Smooth muscle cell (in vitro differentiated cells): Measurements from ENCODE around the gene ATP5F1D. TPM values are rescaled to one million over a fixed set of nuclear protein-coding genes. Genes with fewer than 3 reads are reported as not detected.

Experiments used
- DNase-seq: peaks from one replicate; lab custom pipeline; 2025; ENCODE audit not compliant: unreplicated experiment; lab: John Stamatoyannopoulos, UW
- H2AFZ ChIP-seq: fragments of 200-600 bp; sonication (generic); 2 replicates; pipeline ENCODE4 v1.6.0; 2016; ENCODE audit warnings: antibody characterized with exemption, low read depth, mild to moderate bottlenecking
- H3F3A ChIP-seq: fragments of 200-600 bp; sonication (generic); 2 replicates; pipeline ENCODE4 v1.6.0; 2017; ENCODE audit warnings: antibody characterized with exemption, low read depth
- H3K27ac ChIP-seq: fragments of 200-600 bp; sonication (generic); 2 replicates; pipeline ENCODE4 v1.5.1; 2016; ENCODE audit warnings: low read depth, mild to moderate bottlenecking
- H3K27me3 ChIP-seq: fragments of 200-600 bp; sonication (generic); 2 replicates; pipeline ENCODE4 v1.6.1; 2016; ENCODE audit warnings: low read depth, mild to moderate bottlenecking
- H3K36me3 ChIP-seq: fragments of 200-600 bp; sonication (generic); 2 replicates; pipeline ENCODE4 v1.5.1; 2016; ENCODE audit warnings: low read depth
- H3K4me1 ChIP-seq: fragments of 200-600 bp; sonication (generic); 2 replicates; pipeline ENCODE4 v1.5.1; 2016; ENCODE audit warnings: low read depth
- H3K4me2 ChIP-seq: fragments of 200-600 bp; sonication (generic); 2 replicates; pipeline ENCODE4 v1.6.0; 2016; ENCODE audit warnings: mild to moderate bottlenecking
- H3K4me3 ChIP-seq: fragments of 200-600 bp; sonication (generic); 2 replicates; pipeline ENCODE4 v1.5.1; 2016; ENCODE audit warnings: mild to moderate bottlenecking
- H3K79me2 ChIP-seq: fragments of 200-600 bp; sonication (generic); 2 replicates; pipeline ENCODE4 v1.6.0; 2016; ENCODE audit warnings: low read depth, mild to moderate bottlenecking
- H3K9ac ChIP-seq: fragments of 200-600 bp; sonication (generic); 2 replicates; pipeline ENCODE4 v1.6.0; 2016; ENCODE audit warnings: low read depth
- H3K9me3 ChIP-seq: fragments of 200-600 bp; sonication (generic); replicated peaks from 2 replicates; pipeline ENCODE4 v1.5.1; 2016; ENCODE audit warnings: low read depth
- H4K20me1 ChIP-seq: fragments of 200-600 bp; sonication (generic); 2 replicates; pipeline ENCODE4 v1.6.0; 2016; ENCODE audit warnings: low read depth
- CTCF ChIP-seq: fragments of 200-600 bp; sonication (generic); IDR thresholded peaks from 2 replicates; pipeline ENCODE4 v1.5.1; 2017; ENCODE audit warnings: borderline replicate concordance, mild to moderate bottlenecking, antibody characterized with exemption; ENCODE audit not compliant: insufficient read depth, poor library complexity, severe bottlenecking
- WGBS: methylation state at CpG from one replicate; pipeline ENCODE4 v1.1.7; 2016; ENCODE audit warnings: low lambda C conversion rate; 5-methylcytosine and 5-hydroxymethylcytosine counted together
- polyA plus RNA-seq: library from polyadenylated mRNA; unstranded; fragments of >200 nt; fragmentation: Nextera tagmentation; extraction: Ambion mirVana; gene quantifications from 2 replicates; pipeline ENCODE4 v1.2.1, GENCODE V29; 2016
- total RNA-seq: library from RNA; depleted of rRNA; stranded (reverse); fragments of >200 nt; gene quantifications from 2 replicates; pipeline ENCODE4 v1.2.3, GENCODE V29; 2014

ATP5F1D gene
- total and polyA plus RNA-seq, 2 experiments from 2014 or later, result 68.8 to 272 TPM

DNA sequence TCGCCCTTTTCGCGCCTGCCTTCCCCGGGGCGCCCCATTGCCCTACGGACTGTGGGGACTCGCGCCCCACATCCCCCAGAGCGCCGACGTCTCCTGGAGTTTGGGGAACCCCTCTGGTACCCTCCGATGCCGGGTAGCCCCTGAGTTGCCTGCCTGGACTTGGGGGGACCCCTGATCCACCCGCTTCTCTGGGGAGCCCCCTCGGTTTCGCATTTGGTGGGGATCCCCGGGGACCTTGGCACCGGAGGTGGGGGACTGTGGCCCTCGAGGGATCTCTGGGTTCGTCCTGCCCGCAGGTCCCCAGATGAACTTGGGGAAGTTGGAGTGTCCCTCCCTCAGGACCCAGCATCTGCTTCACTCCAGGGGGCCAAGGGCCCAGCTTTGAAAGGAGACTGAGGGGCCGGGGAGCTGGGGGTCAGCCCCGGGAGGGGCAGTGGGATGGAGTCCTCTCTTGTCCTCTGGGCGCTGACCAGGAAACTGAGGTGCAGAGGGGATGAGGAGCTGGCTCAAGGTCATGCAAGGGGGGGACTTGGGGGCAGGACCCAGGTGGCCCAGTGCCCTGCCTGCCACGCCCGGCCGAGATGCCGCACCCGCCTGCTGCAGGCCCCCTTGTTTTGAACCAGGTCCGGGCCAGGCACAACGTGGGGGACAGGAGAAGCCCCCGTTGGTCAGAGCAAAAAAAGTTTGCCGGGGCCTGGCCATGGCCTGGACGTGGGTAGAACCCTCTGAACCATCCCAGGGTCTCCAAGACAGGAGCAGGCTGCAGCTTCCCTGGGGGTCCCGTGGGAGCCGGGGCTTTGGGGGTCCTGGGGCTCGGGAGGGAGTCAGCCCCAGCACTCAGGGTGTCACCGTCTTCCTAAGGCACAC lies 45.2 kb downstream of the ATP5F1D start:
- H3K9ac ChIP-seq, result no peak overlapping the region
- peak overlapping the region; percentile 57 for H3K4me3 ChIP-seq
- H3K79me2 ChIP-seq, result no peaks in the 10 kb centered on the region
- H3K36me3 ChIP-seq, result no peaks in the 10 kb centered on the region
- H3K4me1 ChIP-seq, result peaks cover 10% of the 10 kb centered on the region
- peaks cover 24% of the 10 kb centered on the region for H4K20me1 ChIP-seq
- H3K27me3 ChIP-seq, result no peaks in the 10 kb centered on the region
- peak overlapping the region; percentile 86 for H3K4me2 ChIP-seq
- H3F3A ChIP-seq, result no peaks in the 10 kb centered on the region
- no peak for DNase-seq
- WGBS, result 67% methylated on average over 35 of the region's 38 CpGs
- H3K27ac ChIP-seq, result no peak overlapping the region
- no peaks in the 10 kb centered on the region for H3K9me3 ChIP-seq
- no peak for TF ChIP-seq CTCF
- no peak overlapping the region for H2AFZ ChIP-seq

- Histone ChIP-seq H3F3A (no peaks in the 10 kb centered on the region), H3K9me3 (no peaks in the 10 kb centered on the region), H3K4me1 (peaks cover 10% of the 10 kb centered on the region), H3K27ac (no peak overlapping the region), H3K27me3 (no peaks in the 10 kb centered on the region), H3K36me3 (no peaks in the 10 kb centered on the region), H3K79me2 (no peaks in the 10 kb centered on the region), H3K9ac (no peak overlapping the region), H2AFZ (no peak overlapping the region), H3K4me3 (peak overlapping the region; percentile 57), H3K4me2 (peak overlapping the region; percentile 86), H4K20me1 (peaks cover 29% of the 10 kb centered on the region)
- DNase-seq, result no peak
- WGBS, result 77% methylated on average over 48 of the region's 55 CpGs
- no peak for TF ChIP-seq CTCF
Observed at GRCh38 chr19:1287354-1288225, 46.0 kb downstream of the ATP5F1D start.

DNA sequence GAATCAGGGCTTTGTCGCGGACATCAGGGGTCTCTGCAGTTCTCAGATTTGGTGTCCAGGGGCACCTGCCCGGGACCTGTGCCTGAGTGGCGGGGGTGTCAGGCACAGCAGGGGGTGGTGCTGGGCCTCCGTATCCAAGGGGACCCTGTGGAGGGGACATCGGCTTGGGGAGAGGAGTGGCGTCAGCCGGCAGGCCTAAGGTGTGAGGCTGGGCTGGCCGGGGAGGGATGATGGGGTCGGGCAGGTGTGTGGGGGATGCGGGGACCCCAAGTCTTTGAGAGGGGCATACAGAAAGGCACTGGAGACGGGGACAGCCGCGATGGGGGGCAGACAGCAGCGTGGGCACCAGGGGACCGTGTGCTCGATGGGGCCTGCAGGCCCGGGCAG lies 46.7 kb downstream of the ATP5F1D start:
- H3K4me1 ChIP-seq, result peaks cover 10% of the 10 kb centered on the region
- no peak overlapping the region for H2AFZ ChIP-seq
- no peak overlapping the region for H3K4me2 ChIP-seq
- peaks cover 36% of the 10 kb centered on the region for H4K20me1 ChIP-seq
- H3K9ac ChIP-seq, result no peak overlapping the region
- H3F3A ChIP-seq, result no peaks in the 10 kb centered on the region
- H3K27ac ChIP-seq, result no peak overlapping the region
- DNase-seq, result no peak
- H3K27me3 ChIP-seq, result no peaks in the 10 kb centered on the region
- no peaks in the 10 kb centered on the region for H3K36me3 ChIP-seq
- H3K9me3 ChIP-seq, result no peaks in the 10 kb centered on the region
- H3K4me3 ChIP-seq, result no peak overlapping the region
- 96% methylated on average over 16 of the region's 18 CpGs for WGBS
- H3K79me2 ChIP-seq, result no peaks in the 10 kb centered on the region
- TF ChIP-seq CTCF, result no peak
